GM18858 (cell line): ENCODE measurements around the gene PCDHA6.
"Not testable (repeated sequence)": the region's sequence is repeated elsewhere in the genome, so short reads cannot be mapped to it uniquely, and the experiment has no call there.

Source experiments
- ATAC-seq: cut with Tn5 transposase; IDR thresholded peaks from one replicate; pipeline ENCODE4 v1.9.1; 2021; ENCODE audit not compliant: unreplicated experiment

The PCDHA6 gene

GRCh38 chr5:140857177-140857986, 29.6 kb downstream of the PCDHA6 start:
- ATAC-seq: no peak

DNA sequence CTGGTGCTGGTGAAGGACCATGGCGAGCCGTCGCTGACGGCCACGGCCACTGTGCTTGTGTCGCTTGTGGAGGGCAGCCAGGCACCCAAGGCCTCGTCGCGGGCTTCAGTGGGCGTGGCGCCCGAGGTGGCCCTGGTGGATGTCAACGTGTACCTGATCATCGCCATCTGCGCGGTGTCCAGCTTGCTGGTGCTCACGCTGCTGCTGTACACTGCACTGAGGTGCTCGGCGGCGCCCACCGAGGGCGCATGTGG, 30.2 kb downstream of the PCDHA6 start:
- ATAC-seq: no peak

- no peak for ATAC-seq
Measured at GRCh38 chr5:140862441-140863295, 34.9 kb downstream of the PCDHA6 start.

DNA sequence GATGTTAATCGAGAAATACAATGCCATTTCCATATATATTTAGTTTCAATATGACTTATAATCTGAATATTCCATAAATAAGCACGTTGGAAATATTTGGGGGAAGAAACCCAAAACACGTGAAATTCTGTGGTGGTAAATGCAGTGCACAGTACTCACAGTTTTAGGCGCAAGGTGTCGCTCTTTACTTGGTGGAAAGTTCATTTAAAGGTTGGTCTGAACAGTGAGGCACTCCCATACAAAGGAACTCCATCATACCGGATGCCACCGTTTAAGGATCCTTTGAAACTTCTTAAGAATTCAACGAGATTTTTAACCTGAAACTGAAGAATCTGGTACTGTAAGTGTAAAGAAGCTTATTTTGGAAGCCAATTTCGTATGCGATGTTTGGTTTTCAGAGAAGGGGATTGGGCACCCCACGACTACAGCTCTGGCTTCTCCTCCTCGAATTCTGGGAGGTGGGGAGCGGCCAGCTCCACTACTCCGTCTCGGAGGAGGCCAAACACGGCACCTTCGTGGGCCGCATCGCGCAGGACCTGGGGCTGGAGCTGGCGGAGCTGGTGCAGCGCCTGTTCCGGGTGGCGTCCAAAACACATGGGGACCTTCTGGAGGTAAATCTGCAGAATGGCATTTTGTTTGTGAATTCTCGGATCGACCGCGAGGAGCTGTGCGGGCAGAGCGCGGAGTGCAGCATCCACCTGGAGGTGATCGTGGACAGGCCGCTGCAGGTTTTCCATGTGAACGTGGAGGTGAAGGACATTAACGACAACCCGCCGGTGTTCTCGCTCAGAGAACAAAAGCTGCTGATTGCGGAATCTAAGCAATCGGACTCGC, 41.2 kb downstream of the PCDHA6 start, which contains the start of gene PCDHA11:
TSS of gene PCDHA11 (plus strand) at position 237 of the 834 bp plus-strand sequence. CDS start at position 384, 147 bp downstream.
- no peak for ATAC-seq

- no peak for ATAC-seq
Measured at GRCh38 chr5:140869555-140869886, 41.8 kb downstream of the PCDHA6 start.

- no peak for ATAC-seq
Measured at GRCh38 chr5:140870221-140871201, 42.8 kb downstream of the PCDHA6 start.

GRCh38 chr5:140875085-140876065, 47.6 kb downstream of the PCDHA6 start, which contains the start of gene PCDHA12:
Gene PCDHA12 (plus strand): TSS chr5:140875308. CDS start chr5:140875473, 165 bp downstream.
- no peak for ATAC-seq

DNA sequence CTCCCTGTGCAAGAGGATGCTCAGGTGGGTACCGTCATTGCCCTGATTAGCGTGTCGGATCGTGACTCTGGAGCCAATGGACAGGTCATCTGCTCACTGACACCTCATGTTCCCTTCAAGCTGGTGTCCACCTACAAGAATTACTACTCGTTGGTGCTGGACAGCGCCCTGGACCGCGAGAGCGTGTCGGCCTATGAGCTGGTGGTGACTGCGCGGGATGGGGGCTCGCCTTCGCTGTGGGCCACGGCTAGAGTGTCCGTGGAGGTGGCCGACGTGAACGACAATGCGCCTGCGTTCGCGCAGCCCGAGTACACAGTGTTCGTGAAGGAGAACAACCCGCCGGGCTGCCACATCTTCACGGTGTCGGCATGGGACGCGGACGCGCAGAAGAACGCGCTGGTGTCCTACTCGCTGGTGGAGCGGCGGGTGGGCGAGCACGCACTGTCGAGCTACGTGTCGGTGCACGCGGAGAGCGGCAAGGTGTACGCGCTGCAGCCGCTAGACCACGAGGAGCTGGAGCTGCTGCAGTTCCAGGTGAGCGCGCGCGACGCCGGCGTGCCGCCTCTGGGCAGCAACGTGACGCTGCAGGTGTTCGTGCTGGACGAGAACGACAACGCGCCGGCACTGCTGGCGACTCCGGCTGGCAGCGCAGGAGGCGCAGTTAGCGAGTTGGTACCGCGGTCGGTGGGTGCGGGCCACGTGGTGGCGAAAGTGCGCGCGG, 48.9 kb downstream of the PCDHA6 start:
- ATAC-seq: not testable (repeated sequence)

DNA sequence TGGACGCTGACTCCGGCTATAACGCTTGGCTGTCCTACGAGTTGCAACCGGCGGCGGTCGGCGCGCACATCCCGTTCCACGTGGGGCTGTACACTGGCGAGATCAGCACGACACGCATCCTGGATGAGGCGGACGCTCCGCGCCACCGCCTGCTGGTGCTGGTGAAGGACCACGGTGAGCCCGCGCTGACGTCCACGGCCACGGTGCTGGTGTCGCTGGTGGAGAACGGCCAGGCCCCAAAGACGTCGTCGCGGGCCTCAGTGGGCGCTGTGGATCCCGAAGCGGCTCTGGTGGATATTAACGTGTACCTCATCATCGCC, 49.5 kb downstream of the PCDHA6 start:
- no peak for ATAC-seq
